Frontal cortex (tissue), 4 donors: ENCODE data around the gene LPP. TPM values are rescaled to one million over a fixed set of nuclear protein-coding genes. Genes with fewer than 3 reads are reported as not detected.

ENCODE experiments used
- DNase-seq, 2 donors: peaks; one replicate each; pipeline ENCODE4 v3.0.0; 2012; ENCODE audit warnings: low spot score in 2 of 2
- FAIRE-seq: peaks from 2 replicates; lab custom pipeline; 2012; peaks lifted over from hg19 to GRCh38; lab: Jason Lieb, UNC
- total RNA-seq: library from RNA; depleted of rRNA; stranded (reverse); fragments of >200 nt; gene quantifications from one replicate; pipeline ENCODE4 v1.2.3, GENCODE V29; 2014
- donor health status: control.
- donor health status: control.
- donor health status: control.

LPP gene
- total RNA-seq, 1 donor from 2014 or later, result 6.5 TPM

GRCh38 chr3:188214442-188214841, 60.5 kb downstream of the LPP start:
- FAIRE-seq (no peak), DNase-seq (no peak)

- FAIRE-seq, result no peak
- DNase-seq, result no peak
Observed at GRCh38 chr3:188215129-188215528, 61.2 kb downstream of the LPP start.

- DNase-seq, result no peak
- no peak for FAIRE-seq
Observed at GRCh38 chr3:188217011-188217463, 63.1 kb downstream of the LPP start.

DNA sequence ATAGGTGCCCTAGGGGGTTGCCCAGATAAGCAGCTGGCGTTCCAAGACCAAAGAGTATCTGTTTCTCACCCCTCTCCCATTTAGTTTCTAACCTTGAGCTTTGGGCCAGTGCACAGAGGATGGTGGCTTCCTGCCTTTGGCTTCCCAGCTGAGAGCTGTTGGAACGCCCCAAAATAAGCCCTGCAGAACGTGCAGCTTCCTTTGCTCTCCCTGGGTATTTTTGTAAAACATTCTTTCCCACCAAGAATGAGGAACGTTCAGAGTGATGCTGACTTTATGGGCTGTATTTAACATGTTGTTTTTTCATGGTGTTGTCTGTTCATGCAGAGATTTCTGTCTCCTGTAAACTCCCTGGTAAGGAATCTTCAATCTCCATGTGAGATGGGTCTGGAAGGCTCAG, 63.8 kb downstream of the LPP start:
- no peak for FAIRE-seq
- no peak for DNase-seq

DNA sequence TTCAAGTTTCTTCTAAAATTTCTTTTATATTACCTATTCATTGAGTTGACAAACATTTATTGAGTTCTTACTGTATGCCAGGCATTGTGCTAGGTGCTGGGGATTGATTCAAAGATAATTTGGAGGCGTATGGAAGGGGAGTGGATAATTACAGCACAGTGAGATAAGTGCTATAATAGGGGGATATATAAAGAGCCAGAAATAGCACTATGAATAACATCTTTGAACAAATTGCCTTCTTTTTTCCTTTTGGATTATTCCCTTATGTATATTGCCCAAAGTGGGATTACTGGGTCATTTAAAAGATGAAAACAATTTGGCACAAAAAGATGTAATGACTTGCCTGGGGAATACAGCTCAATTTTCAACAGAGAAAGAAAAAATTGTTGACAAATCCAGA, 64.6 kb downstream of the LPP start:
- no peak for FAIRE-seq
- no peak for DNase-seq

GRCh38 chr3:188219147-188219546, 65.2 kb downstream of the LPP start:
- no peak for FAIRE-seq
- DNase-seq, result no peak

- no peak for DNase-seq
- no peak for FAIRE-seq
Observed at GRCh38 chr3:188220097-188220788, 66.3 kb downstream of the LPP start.

- no peak for FAIRE-seq
- DNase-seq, result no peak
Observed at GRCh38 chr3:188220988-188221818, 67.2 kb downstream of the LPP start.

DNA sequence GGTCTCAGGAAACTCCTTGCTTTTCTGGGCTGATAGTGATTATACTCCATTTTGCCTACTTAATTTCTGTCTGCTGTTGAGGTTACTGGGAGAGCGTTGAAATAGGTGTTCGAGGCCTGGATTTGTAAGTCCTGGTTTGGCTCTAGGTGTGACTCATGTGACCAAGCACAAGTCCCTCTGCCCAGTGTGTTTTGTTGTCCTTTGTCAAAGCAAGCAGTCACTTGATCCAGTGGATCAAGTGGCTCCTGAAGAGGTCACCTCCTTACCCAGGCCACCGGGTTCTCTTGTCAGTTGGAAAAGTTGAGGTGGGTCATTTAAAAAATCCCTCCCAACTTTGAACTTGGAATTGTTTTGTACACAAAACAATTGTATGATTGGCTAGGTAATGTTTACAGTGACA, 70.0 kb downstream of the LPP start:
- FAIRE-seq (no peak), DNase-seq (no peak)

- DNase-seq (no peak), FAIRE-seq (no peak)
Observed at GRCh38 chr3:188227442-188227841, 73.5 kb downstream of the LPP start.

GRCh38 chr3:188229177-188229576, 75.2 kb downstream of the LPP start:
- DNase-seq (no peak), FAIRE-seq (no peak)

- DNase-seq, result no peak
- no peak for FAIRE-seq
Observed at GRCh38 chr3:188229726-188230125, 75.8 kb downstream of the LPP start.

- no peak for FAIRE-seq
- no peak for DNase-seq
Observed at GRCh38 chr3:188230962-188231361, 77.0 kb downstream of the LPP start.

DNA sequence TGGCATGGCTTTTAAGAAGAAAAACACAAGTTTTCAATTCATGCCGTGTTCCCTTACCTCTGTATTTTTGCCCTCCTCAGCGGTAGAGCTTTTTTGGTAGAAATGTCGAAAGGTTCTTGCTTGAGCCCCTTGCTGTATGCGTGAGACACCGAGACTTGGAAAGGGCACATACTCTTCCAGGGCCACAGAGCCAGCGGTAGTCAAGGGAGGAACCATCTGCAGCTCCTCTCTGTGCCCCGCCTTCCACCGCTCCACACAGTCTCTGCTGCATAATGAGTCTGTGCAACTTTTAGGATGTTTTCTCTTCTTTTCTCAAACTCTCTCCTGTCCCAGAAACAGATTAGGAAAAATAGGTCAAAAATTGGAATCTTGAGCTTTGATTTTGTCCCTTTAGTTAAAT, 77.5 kb downstream of the LPP start:
- DNase-seq (no peak), FAIRE-seq (no peak)

DNA sequence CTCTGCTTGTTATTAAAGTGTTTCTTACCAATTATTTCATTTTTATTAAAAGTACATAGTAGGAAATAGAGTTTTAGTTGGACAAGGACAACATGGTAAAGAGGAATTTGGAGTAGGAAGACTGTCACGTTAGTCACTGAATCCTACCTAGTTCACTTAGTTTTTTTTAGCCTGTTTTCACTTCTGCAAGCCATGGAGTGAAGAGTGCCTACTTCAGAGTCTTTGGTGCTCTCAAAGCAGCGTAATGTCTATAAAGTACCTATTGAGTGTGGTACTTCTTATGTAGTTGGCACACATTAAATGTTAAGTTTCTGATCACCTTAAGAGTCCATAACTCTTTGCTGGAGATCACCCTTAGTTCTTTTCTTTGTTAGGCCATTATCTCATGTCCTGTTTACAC, 78.7 kb downstream of the LPP start:
- no peak for FAIRE-seq

DNA sequence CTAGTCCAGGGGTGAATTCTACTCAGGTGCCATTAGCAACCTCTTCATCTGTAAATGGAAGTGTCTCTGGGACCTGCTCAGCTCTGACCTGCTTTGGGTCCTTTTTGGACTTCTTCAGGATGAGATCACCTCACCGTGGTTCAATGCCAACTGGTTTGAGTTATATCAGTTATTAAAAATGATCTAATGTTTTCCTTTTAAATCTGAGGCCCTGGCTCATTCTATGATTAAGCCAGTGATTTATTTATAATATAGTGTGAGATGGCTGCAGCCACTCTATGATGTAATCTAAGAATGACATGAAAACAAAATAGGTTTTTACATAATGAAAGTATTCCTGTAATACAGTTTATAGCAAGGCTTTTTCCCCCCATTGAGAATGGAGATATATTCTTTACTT, 79.4 kb downstream of the LPP start:
- DNase-seq (no peak), FAIRE-seq (no peak)

More for the DNA sequence above, 78.7 kb downstream of the LPP start:
- DNase-seq, result no peak

GRCh38 chr3:188234132-188234531, 80.2 kb downstream of the LPP start:
- DNase-seq (no peak), FAIRE-seq (no peak)

DNA sequence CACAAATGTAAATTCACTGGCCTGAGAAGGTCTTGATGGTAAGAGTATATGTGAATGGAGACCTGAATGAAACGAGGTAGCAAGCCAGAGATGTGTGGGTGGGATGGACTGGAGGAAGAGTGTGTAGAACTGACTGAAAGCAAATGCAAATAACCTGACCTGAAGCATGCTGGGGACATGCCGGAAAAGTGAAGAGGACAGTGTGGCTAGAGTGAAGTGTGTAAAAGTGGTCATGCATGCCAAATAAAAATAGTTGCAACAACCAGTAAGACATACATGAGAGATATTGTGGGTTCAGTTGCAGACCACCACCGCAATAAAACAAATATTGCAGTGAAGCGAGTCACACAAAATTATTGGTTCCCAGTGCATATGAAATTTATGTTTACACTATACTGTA, 82.3 kb downstream of the LPP start:
- no peak for FAIRE-seq
- no peak for DNase-seq

DNA sequence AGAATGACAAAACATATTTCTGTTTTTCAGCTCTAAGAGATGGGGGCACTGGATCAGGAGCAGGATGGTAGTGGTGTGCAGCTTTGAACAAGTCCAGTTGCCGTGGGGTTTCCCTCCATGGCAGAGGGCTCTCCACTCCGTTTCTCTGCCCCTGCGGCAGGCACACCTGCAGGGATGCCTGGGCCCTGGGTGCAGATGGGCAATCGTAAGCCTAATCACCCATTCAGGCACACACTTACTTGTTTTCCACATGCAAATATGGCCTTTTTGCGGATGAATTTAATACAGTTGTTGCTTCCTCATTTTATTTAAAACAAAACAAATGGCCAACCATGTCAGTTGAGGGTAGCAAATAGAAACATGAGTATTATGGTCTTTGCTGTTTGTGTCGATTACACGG, 85.1 kb downstream of the LPP start:
- FAIRE-seq (no peak), DNase-seq (no peak)

- no peak for FAIRE-seq
- DNase-seq, result no peak
Observed at GRCh38 chr3:188239577-188239976, 85.6 kb downstream of the LPP start.

GRCh38 chr3:188240189-188240981, 86.4 kb downstream of the LPP start:
- FAIRE-seq (no peak), DNase-seq (no peak)
